ENCODE results near the gene ERMARD. TPM values are rescaled to one million over a fixed set of nuclear protein-coding genes. Genes with fewer than 3 reads are reported as not detected.

ERMARD gene
- total RNA-seq, 1 experiment from 2014 or later = 17.7 TPM

DNA sequence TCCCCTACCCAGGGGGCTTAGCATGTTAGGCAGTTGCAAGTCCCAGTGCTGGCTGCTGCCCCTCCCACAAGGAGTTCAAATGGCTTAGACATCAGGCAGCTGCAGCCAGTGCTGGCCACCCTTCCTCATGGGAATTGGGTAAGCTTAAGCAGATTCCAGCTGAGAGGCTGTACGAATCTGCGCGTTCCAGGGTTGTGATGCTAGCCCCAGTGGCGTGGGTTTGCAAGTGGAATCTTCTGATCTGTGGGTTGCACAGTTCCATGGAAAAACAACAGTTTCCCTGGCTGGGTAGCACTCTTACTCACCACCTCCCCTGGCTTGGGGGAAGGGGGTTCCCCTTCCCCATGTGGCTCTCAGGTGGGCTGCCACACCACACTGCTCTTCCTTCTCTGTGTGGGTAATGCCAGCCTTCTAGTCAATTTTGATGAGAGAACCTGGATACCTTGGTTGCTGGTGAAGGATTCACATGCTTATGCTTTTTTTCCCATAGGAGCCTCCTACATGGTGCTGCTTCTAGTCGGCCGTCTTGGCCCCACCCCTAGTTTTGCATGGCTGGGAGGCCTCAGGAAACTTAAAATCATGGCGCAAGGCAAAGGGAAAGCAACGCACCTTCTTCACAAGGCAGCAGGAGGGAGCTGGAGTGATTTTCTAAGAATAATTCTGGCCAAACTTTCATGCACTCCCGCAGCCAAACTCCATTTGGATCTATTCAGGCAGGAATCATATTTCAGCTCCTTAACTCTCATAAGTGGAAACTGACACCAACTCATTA is 13.0 kb upstream of the ERMARD start (continued):
- TF ChIP-seq, protein P1, sequence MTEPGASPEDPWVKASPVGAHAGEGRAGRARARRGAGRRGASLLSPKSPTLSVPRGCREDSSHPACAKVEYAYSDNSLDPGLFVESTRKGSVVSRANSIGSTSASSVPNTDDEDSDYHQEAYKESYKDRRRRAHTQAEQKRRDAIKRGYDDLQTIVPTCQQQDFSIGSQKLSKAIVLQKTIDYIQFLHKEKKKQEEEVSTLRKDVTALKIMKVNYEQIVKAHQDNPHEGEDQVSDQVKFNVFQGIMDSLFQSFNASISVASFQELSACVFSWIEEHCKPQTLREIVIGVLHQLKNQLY (CRISPR knock-in tag; IDR thresholded peaks at IDR 0.05) = no peak
- no peak for TF ChIP-seq NFYB (CRISPR knock-in tag; conservative IDR thresholded peaks at IDR 0.05; ENCODE audit: low read depth)
- no peak for TF ChIP-seq SMAD3 (CRISPR knock-in tag; IDR thresholded peaks at IDR 0.05; ENCODE audit: borderline replicate concordance)
- TF ChIP-seq HMGA2 (CRISPR knock-in tag; IDR thresholded peaks at IDR 0.05) = no peak
- TF ChIP-seq KAT7 (CRISPR knock-in tag; IDR thresholded peaks at IDR 0.05; ENCODE audit: borderline replicate concordance) = no peak
- TF ChIP-seq, protein P2, sequence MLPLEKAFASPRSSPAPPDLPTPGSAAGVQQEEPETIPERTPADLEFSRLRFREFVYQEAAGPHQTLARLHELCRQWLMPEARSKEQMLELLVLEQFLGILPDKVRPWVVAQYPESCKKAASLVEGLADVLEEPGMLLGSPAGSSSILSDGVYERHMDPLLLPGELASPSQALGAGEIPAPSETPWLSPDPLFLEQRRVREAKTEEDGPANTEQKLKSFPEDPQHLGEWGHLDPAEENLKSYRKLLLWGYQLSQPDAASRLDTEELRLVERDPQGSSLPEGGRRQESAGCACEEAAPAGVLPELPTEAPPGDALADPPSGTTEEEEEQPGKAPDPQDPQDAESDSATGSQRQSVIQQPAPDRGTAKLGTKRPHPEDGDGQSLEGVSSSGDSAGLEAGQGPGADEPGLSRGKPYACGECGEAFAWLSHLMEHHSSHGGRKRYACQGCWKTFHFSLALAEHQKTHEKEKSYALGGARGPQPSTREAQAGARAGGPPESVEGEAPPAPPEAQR (CRISPR knock-in tag; IDR thresholded peaks at IDR 0.05) = no peak
- TF ChIP-seq, protein P3, sequence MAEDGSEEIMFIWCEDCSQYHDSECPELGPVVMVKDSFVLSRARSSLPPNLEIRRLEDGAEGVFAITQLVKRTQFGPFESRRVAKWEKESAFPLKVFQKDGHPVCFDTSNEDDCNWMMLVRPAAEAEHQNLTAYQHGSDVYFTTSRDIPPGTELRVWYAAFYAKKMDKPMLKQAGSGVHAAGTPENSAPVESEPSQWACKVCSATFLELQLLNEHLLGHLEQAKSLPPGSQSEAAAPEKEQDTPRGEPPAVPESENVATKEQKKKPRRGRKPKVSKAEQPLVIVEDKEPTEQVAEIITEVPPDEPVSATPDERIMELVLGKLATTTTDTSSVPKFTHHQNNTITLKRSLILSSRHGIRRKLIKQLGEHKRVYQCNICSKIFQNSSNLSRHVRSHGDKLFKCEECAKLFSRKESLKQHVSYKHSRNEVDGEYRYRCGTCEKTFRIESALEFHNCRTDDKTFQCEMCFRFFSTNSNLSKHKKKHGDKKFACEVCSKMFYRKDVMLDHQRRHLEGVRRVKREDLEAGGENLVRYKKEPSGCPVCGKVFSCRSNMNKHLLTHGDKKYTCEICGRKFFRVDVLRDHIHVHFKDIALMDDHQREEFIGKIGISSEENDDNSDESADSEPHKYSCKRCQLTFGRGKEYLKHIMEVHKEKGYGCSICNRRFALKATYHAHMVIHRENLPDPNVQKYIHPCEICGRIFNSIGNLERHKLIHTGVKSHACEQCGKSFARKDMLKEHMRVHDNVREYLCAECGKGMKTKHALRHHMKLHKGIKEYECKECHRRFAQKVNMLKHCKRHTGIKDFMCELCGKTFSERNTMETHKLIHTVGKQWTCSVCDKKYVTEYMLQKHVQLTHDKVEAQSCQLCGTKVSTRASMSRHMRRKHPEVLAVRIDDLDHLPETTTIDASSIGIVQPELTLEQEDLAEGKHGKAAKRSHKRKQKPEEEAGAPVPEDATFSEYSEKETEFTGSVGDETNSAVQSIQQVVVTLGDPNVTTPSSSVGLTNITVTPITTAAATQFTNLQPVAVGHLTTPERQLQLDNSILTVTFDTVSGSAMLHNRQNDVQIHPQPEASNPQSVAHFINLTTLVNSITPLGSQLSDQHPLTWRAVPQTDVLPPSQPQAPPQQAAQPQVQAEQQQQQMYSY (CRISPR knock-in tag; IDR thresholded peaks at IDR 0.05) = no peak
- no peak for TF ChIP-seq CREM (CRISPR knock-in tag; IDR thresholded peaks at IDR 0.05)
- no peak for TF ChIP-seq JAZF1 (CRISPR knock-in tag; IDR thresholded peaks at IDR 0.05)
- no peak for TF ChIP-seq NFE2L1 (CRISPR knock-in tag; IDR thresholded peaks at IDR 0.05)

- Mint-ChIP-seq H3K4me3 (no peak overlapping the region), H3K9me3 (no peaks in the 10 kb centered on the region), H3K36me3 (no peaks in the 10 kb centered on the region), H3K27me3 (ENCODE audit: low read depth) (peaks cover 14% of the 10 kb centered on the region), H3K4me1 (peaks cover 5% of the 10 kb centered on the region), H3K27ac (no peak overlapping the region)
- ChIA-PET CTCF (no interaction called here), POLR2A (no interaction called here)
- TF ChIP-seq NFYB (CRISPR knock-in tag; conservative IDR thresholded peaks at IDR 0.05; ENCODE audit: low read depth) (no peak), ETV6 (CRISPR knock-in tag; IDR thresholded peaks at IDR 0.05) (no peak), EMX1 (CRISPR knock-in tag; IDR thresholded peaks at IDR 0.05) (no peak), JUN (CRISPR knock-in tag; IDR thresholded peaks at IDR 0.05) (no peak), E2F5 (CRISPR knock-in tag; IDR thresholded peaks at IDR 0.05) (no peak), TEAD4 (CRISPR knock-in tag; IDR thresholded peaks at IDR 0.05) (no peak), SMAD3 (CRISPR knock-in tag; IDR thresholded peaks at IDR 0.05; ENCODE audit: borderline replicate concordance) (no peak), ZNF263 (CRISPR knock-in tag; IDR thresholded peaks at IDR 0.05; ENCODE audit: low read depth) (no peak)
- TF ChIP-seq, protein P4, sequence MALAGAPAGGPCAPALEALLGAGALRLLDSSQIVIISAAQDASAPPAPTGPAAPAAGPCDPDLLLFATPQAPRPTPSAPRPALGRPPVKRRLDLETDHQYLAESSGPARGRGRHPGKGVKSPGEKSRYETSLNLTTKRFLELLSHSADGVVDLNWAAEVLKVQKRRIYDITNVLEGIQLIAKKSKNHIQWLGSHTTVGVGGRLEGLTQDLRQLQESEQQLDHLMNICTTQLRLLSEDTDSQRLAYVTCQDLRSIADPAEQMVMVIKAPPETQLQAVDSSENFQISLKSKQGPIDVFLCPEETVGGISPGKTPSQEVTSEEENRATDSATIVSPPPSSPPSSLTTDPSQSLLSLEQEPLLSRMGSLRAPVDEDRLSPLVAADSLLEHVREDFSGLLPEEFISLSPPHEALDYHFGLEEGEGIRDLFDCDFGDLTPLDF (CRISPR knock-in tag; IDR thresholded peaks at IDR 0.05) = no peak
- no peak for ATAC-seq
- no peak for DNase-seq (ENCODE audit: low spot score)
Measured at GRCh38 chr6:169738976-169739529, 12.4 kb upstream of the ERMARD start.

All from WTC11 (cell line).